ENCODE results near the gene MICAL2.

Gene MICAL2

GRCh38 chr11:12275818-12276217, 165.4 kb downstream of the MICAL2 start:
- no peak for DNase-seq

- no peak for DNase-seq
Measured at GRCh38 chr11:12276356-12276755, 166.0 kb downstream of the MICAL2 start.

GRCh38 chr11:12276831-12277475, 166.6 kb downstream of the MICAL2 start:
- DNase-seq = no peak

- no peak for DNase-seq
Measured at GRCh38 chr11:12278766-12279671, 168.6 kb downstream of the MICAL2 start.

- no peak for DNase-seq
Measured at GRCh38 chr11:12279672-12280108, 169.3 kb downstream of the MICAL2 start.

GRCh38 chr11:12280199-12280837, 169.9 kb downstream of the MICAL2 start:
- no peak for DNase-seq

GRCh38 chr11:12280838-12281565, 170.6 kb downstream of the MICAL2 start:
- DNase-seq = no peak

- peak; percentile 80 to 86 (median 82) for DNase-seq
Measured at GRCh38 chr11:12281571-12282478, 171.4 kb downstream of the MICAL2 start.

GRCh38 chr11:12282676-12283075, 172.3 kb downstream of the MICAL2 start:
- DNase-seq = no peak

GRCh38 chr11:12284316-12285050, 174.1 kb downstream of the MICAL2 start:
- DNase-seq = no peak

- peak; percentile 35 to 71 (median 65) for DNase-seq
Measured at GRCh38 chr11:12285106-12285505, 174.7 kb downstream of the MICAL2 start.

- no peak for DNase-seq
Measured at GRCh38 chr11:12285811-12286222, 175.4 kb downstream of the MICAL2 start.

- DNase-seq = no peak
Measured at GRCh38 chr11:12286606-12287005, 176.2 kb downstream of the MICAL2 start.

- peak in 2 of 3 donors; percentile 20 to 26 for DNase-seq
Measured at GRCh38 chr11:12287009-12287373, 176.6 kb downstream of the MICAL2 start.

- peak in 1 of 3 donors; percentile 28 for DNase-seq
Measured at GRCh38 chr11:12287374-12288211, 177.2 kb downstream of the MICAL2 start.

GRCh38 chr11:12288212-12288930, 178.0 kb downstream of the MICAL2 start:
- DNase-seq = peak; percentile 82 to 91 (median 82)

GRCh38 chr11:12288931-12289666, 178.7 kb downstream of the MICAL2 start:
- DNase-seq = no peak

GRCh38 chr11:12289667-12290476, 179.5 kb downstream of the MICAL2 start:
- DNase-seq = no peak

Measured in suppressor macrophage treated with lipopolysaccharide for 1 hour (primary cell).